T-helper 22 cell (primary cell): Measurements from ENCODE around the gene ZNF397.

Experiments
- DNase-seq: peaks from one replicate; pipeline ENCODE4 v3.0.0-alpha.2; 2020; ENCODE audit warnings: low read depth

ZNF397 gene

DNA sequence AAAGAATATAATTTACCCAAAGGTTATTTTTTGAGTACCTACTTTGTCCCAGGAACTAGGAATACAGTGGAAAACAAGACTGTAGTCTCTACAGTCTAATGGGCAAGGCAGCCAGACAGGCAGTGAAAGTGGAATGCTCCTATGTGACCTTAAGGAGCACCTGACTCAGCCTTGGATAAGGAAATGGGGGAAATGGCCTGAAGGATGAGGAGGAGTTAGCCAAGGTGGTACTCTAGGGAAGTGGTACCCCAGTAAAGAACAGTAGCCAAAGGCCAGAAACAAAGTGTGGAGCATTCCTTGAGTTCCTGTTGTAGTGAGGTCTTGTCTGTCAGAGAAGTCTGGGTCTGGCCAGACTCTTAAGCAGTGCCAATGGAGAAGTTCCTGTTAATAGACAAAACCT is 6.0 kb downstream of the ZNF397 start:
- DNase-seq = no peak

GRCh38 chr18:35247412-35248249 is 6.8 kb downstream of the ZNF397 start:
- no peak for DNase-seq

- no peak for DNase-seq
These were observed 7.6 kb downstream of the ZNF397 start for GRCh38 chr18:35248429-35248828.

- no peak for DNase-seq
These were observed 11.6 kb downstream of the ZNF397 start for GRCh38 chr18:35252466-35252865.

- DNase-seq = no peak
These were observed 12.9 kb downstream of the ZNF397 start for GRCh38 chr18:35253655-35254287.

- no peak for DNase-seq
These were observed 16.1 kb downstream of the ZNF397 start for GRCh38 chr18:35256947-35257346.

- DNase-seq = no peak
These were observed 23.6 kb downstream of the ZNF397 start for GRCh38 chr18:35264409-35264808.

- DNase-seq = peak; percentile 28
These were observed 26.4 kb downstream of the ZNF397 start for GRCh38 chr18:35267161-35267651.

DNA sequence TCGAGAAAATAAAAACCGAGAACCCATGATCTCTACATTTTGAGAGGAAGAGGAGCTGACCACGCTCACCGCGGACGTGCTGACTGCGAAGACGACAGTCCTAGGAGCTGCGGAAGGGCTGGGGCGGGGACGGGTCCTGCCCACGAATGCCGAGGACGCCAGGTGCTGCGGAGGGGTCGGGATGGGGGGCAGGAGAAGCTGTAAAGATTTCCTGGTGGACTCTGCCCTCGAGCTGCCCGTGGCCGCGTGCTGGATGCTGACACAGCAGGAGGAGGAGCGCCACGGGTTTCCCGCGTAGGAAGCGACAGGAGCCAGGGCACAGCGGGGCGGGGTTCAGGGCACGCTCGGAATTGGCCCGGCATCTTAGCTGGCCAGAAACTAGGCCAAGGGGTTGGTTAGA is 27.0 kb downstream of the ZNF397 start:
- no peak for DNase-seq

GRCh38 chr18:35268821-35269220 is 28.0 kb downstream of the ZNF397 start:
- no peak for DNase-seq

GRCh38 chr18:35271656-35272055 is 30.8 kb downstream of the ZNF397 start:
- DNase-seq = no peak

GRCh38 chr18:35276267-35276666 is 35.4 kb downstream of the ZNF397 start:
- no peak for DNase-seq

DNA sequence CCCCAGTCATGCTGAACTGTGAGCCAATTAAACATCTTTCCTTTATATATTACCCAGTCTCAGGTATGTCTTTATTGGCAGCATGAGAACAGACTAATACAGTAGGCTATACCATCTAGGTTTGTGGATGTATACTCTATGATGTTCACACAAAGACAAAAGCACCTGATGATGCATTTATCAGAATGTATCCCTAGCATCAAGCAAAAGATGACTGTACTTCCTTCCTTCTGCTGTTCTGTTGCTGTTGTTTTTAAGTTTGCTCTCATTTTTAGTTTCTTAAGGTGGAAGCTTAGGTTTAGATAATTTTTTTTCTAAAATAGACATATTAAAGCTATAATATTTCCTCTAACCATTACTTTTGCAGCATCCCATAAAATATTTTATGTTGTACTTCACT is 36.8 kb downstream of the ZNF397 start:
- no peak for DNase-seq

DNA sequence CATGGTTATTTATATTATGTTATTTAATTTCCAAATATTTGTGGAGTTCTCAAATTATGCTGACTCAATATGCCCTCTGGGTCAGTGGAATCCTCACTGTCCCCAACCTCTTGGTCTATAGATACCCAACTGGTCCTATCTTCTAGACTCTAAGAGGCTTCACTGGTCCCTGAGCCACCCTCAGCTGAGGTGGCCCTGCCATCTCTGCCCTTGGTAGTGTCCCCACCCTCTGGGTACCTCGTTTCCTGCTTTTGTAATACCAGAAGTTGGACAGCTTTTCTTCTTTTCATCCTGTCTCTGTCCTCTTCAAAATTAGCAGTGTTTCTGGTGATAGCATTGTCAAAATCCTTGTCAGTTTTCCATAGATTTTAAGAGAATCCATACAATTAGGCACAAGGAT is 37.3 kb downstream of the ZNF397 start:
- no peak for DNase-seq

- no peak for DNase-seq
These were observed 38.1 kb downstream of the ZNF397 start for GRCh38 chr18:35278969-35279368.

DNA sequence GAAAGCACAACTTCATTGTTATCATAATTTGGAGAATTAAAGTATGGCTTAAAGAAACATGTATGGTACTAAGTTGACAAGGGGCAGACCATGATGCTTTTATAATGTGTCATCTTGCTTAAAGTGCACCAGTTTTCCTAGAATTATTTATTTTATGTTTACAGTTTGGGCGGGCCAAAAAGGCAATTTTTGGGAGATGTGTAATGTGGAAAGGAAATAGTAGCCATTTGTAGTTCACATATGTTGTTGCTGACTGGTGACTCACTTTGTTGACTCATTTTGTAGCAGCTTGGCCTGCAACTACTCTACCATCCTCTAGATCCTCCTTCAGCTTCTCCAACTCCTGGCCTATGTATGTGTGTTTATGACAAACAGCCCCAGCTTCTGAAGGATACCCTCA is 41.5 kb downstream of the ZNF397 start:
- DNase-seq = no peak

DNA sequence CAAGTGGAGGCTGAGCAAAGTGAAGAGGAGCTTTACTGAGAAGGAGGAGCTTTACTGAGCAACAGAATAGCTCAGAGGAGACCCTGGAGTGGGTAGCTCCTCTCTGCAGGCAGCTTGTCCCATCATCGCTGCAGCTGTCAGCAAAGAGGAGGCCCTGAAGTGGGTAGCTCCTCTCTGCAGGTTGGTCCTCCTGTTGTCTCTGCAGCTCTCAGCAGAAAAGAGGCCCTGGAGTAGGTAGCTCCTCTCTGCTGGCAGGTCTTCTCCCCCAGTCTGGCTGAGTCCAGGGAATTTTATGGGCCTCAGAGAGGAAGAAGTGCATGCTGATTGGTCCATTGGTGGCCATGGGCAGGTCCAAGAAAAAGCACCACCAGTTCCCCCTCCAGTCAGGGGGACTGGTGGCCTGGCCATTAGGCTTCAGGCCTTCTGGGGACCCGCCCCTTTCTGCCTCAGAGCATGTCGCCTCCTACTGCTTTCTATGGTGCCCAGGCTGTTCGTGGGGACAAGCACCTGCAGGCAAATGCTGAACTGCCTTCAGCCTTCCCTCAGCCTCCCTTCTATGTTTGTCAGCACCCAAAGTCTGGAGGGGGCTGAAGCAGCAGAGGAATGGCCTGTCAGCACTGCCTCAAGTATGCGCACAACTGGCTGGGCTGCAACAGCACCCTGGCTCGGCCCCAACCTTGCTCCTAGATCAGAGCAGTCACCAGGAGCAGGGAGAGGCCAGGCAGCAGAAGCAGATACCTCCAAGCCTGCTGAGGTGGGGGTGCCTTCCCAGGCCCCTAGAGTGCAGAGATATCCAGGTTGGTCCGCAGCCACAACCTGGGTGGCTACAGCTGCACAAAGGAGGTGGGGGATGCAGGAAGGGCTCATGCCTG is 43.3 kb downstream of the ZNF397 start:
- no peak for DNase-seq

DNA sequence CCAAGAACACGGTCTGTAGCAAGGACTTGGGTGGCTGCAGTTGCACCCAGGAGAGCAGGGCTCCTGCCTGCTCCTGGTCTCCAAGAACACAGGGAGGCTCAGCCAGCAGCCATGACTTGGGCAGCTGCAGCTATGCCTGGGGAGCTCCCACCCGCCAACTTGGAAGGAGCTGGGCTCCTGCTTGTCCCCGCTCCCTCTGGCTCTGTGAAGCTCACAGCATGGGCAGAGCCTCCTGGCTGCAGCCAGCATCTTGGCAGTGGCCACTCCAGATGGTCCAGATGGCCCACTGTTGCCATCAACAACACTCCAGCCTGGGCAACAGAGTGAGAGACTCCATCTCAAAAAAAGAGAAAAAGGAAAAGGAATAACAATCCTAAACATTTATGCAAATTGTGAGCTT is 44.0 kb downstream of the ZNF397 start:
- no peak for DNase-seq

DNA sequence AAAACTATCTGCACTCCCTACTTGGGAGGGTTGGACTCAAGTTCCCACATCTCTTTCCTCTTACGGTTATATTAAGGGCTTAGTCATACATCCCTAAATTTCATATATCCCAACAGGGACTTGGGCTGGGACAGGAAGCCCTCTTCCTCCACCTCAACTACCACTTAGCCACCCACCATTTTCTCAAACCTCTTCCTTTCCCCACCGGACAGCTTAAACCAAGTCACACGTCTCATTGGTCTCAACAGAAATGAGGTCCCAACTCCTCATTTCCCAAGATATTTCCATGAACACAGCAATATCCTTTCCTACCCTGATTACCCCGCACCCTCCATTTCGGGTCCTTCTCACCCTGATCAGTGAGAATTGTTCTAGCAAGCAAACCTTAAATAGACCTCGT is 48.5 kb downstream of the ZNF397 start:
- no peak for DNase-seq

DNA sequence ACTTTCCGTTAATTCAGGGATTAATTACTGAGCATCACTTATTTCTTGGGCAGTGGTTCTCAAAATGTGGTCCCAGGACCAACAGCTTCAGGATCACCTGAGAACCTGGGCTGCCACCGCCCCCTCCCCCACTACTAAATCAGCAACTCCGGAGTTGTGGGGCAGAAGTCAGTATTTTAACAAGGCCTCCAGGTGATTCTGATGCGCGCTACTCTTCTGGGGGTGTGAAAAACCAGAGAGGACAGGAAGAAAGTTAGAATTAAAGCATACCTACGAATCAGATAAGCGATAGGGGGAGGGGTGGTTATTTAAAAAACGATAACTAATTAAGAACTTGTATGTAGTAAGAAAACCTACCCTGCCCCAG is 48.9 kb downstream of the ZNF397 start:
- DNase-seq = peak; percentile 7

DNA sequence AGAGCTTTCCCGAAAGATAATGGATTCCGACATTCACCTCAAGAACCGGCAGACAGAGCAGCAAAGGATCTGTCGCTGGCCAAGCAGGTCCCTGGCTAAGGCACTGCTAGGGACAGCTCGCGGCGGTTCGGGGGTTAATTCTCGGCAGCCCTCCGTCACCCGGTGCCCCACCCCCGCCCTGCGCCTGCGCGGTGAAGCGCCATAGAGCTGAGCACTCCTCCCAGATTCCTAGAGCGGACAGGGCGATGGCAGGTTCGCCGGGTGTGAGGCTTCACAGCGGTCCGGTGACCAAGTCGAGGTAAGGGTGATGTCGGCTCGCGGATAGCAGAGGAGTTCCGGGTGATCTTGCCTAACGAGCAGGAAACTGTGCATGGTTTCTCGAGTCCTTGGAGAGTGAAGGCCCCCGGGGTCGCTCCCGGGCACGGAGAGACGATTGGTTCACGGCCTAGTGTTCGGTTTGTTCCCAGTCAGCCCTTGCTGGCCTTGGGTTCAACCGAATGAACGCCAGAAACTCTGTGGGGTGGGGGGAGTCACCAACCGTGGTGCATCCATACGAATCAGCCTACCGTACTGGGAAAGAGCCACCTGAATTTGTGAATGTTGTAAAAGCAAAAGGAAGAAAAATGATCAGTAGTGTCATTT is 49.4 kb downstream of the ZNF397 start, which contains the start of gene ZSCAN30:
Gene ZSCAN30, minus strand, starts transcription at position 136 of the 642 bp plus-strand sequence. CDS start 25,877 bp downstream, outside the sequence.
- DNase-seq = peak; percentile 90

GRCh38 chr18:35291166-35291565 is 50.3 kb downstream of the ZNF397 start:
- no peak for DNase-seq
